Endothelial cell of umbilical vein (primary cell): Measurements from ENCODE around the gene MALAT1. TPM values are rescaled to one million over a fixed set of nuclear protein-coding genes. Genes with fewer than 3 reads are reported as not detected.

Experiments used
- BruUV-seq: library from RNA; stranded (reverse); fragments of 400-500 nt; replicated peaks from 2 replicates; lab custom pipeline; 2021; lab: Mats Ljungman, UMichigan
- CTCF ChIA-PET: fragments of 300-600, 350-600 bp; sonication (Branson Sonifier 250); formaldehyde crosslinking; loops from one replicate; lab custom pipeline; 2021; ENCODE audit warnings: antibody characterized with exemption, inconsistent platforms; lab: Charles Lee
- POLR2A ChIA-PET: fragments of 300-600, 350-600 bp; sonication (Branson Sonifier 250); formaldehyde crosslinking; loops from one replicate; lab custom pipeline; 2021; ENCODE audit warnings: antibody characterized with exemption, inconsistent platforms; lab: Charles Lee
- DNase-seq: peaks from one replicate; pipeline ENCODE4 v3.0.0-alpha.2; 2011; ENCODE audit warnings: low read depth, low spot score
- FAIRE-seq: peaks from 2 replicates; lab custom pipeline; 2011; peaks lifted over from hg19 to GRCh38; lab: Jason Lieb, UNC
- H2AFZ ChIP-seq: 2 replicates; pipeline ENCODE4 v1.6.0; 2012; ENCODE audit warnings: low read depth, low read length, control low read depth, inconsistent platforms
- H3K27ac ChIP-seq: 2 replicates; pipeline ENCODE4 v1.5.1; 2011; ENCODE audit warnings: low read depth, mild to moderate bottlenecking, control low read depth, low read length, moderate library complexity; ENCODE audit not compliant: insufficient read depth
- H3K27me3 ChIP-seq, 2 experiments: 2 replicates each; pipeline versions ENCODE4 v1.6.0 to v1.6.1; 2011; ENCODE audit warnings: low read length in 2 of 2, mixed read lengths in 1 of 2; ENCODE audit not compliant: control insufficient read depth in 2 of 2, insufficient read depth in 2 of 2
- H3K36me3 ChIP-seq, 2 experiments: 2 replicates in 1 of 2; 3 replicates in 1 of 2; pipeline ENCODE4 v1.5.1; 2011; ENCODE audit warnings: low read length in 2 of 2, mild to moderate bottlenecking in 1 of 2, moderate library complexity in 1 of 2; ENCODE audit not compliant: control insufficient read depth in 2 of 2, insufficient read depth in 2 of 2; ENCODE audit errors: extremely low read depth in 1 of 2
- H3K4me1 ChIP-seq: 3 replicates; pipeline ENCODE4 v1.5.1; 2011; ENCODE audit warnings: mild to moderate bottlenecking, low read length; ENCODE audit not compliant: control insufficient read depth, insufficient read depth; ENCODE audit errors: extremely low read depth
- H3K4me2 ChIP-seq: 2 replicates; pipeline ENCODE4 v1.6.1; 2011; ENCODE audit warnings: low read length, control low read depth, mixed read lengths; ENCODE audit not compliant: insufficient read depth
- H3K4me3 ChIP-seq, 3 experiments: fragments of 200-600 bp in 1 of 3; sonication (generic), shearing (Covaris generic) in 1 of 3; replicated peaks in 1 of 3; 2 replicates each; pipeline ENCODE4 v1.5.1; 2011 to 2016; ENCODE audit warnings: control low read depth in 3 of 3, low read length in 3 of 3, mild to moderate bottlenecking in 2 of 3, inconsistent platforms in 1 of 3, low read depth in 1 of 3, moderate library complexity in 1 of 3; ENCODE audit not compliant: insufficient read depth in 1 of 3
- H3K79me2 ChIP-seq: 2 replicates; pipeline ENCODE4 v1.6.0; 2012; ENCODE audit warnings: low read length, inconsistent platforms; ENCODE audit not compliant: control insufficient read depth, insufficient read depth
- H3K9ac ChIP-seq: replicated peaks from 2 replicates; pipeline ENCODE3; 2011; ENCODE audit warnings: low read length, control low read depth; ENCODE audit not compliant: insufficient read depth; ENCODE audit errors: extremely low read depth
- H3K9me1 ChIP-seq: replicated peaks from 3 replicates; pipeline ENCODE4 v1.6.0; 2011; ENCODE audit warnings: mild to moderate bottlenecking, low read length; ENCODE audit not compliant: control insufficient read depth, insufficient read depth; ENCODE audit errors: extremely low read depth
- H3K9me3 ChIP-seq: replicated peaks from 2 replicates; pipeline ENCODE4 v1.5.1; 2012; ENCODE audit warnings: low read length, inconsistent platforms; ENCODE audit not compliant: control insufficient read depth, insufficient read depth
- H4K20me1 ChIP-seq: replicated peaks from 2 replicates; pipeline ENCODE3; 2011; ENCODE audit warnings: mild to moderate bottlenecking, low read length; ENCODE audit not compliant: control insufficient read depth, insufficient read depth; ENCODE audit errors: extremely low read depth
- CTCF ChIP-seq, 2 donors: IDR thresholded peaks; 1 replicate in 1 of 2; 2 replicates in 1 of 2; pipeline ENCODE4 v1.5.1; 2011; ENCODE audit warnings: low read length in 2 of 2, mild to moderate bottlenecking in 2 of 2, moderate library complexity in 2 of 2, control low read depth in 1 of 2, inconsistent platforms in 1 of 2, low read depth in 1 of 2; ENCODE audit not compliant: insufficient read depth in 1 of 2; ENCODE audit errors: extremely low read depth in 1 of 2
- EZH2 ChIP-seq: IDR thresholded peaks from 2 replicates; pipeline ENCODE4 v1.6.1; 2012; ENCODE audit warnings: borderline replicate concordance, low read depth, mild to moderate bottlenecking, moderate library complexity, low read length, inconsistent platforms; ENCODE audit not compliant: severe bottlenecking
- FOS ChIP-seq: IDR thresholded peaks from 2 replicates; pipeline ENCODE4 v1.6.1; 2011; ENCODE audit warnings: mild to moderate bottlenecking, low read length, moderate library complexity, borderline replicate concordance; ENCODE audit not compliant: insufficient read depth
- JUN ChIP-seq: IDR thresholded peaks from 2 replicates; pipeline ENCODE4 v1.6.1; 2011; ENCODE audit warnings: borderline replicate concordance, low read depth; ENCODE audit not compliant: insufficient read length, insufficient read depth
- MAX ChIP-seq: IDR thresholded peaks from 2 replicates; pipeline ENCODE4 v1.6.1; 2011; ENCODE audit not compliant: insufficient read depth, insufficient read length
- MYC ChIP-seq: IDR thresholded peaks from one replicate; pipeline ENCODE4 v1.6.1; 2011; ENCODE audit warnings: mild to moderate bottlenecking, low read depth, low read length
- POLR2A ChIP-seq: IDR thresholded peaks from 2 replicates; pipeline ENCODE4 v1.6.1; 2012; ENCODE audit warnings: low read depth, mild to moderate bottlenecking, control low read depth, low read length
- POLR2AphosphoS5 ChIP-seq: IDR thresholded peaks from 2 replicates; pipeline ENCODE4 v1.6.1; 2012; ENCODE audit warnings: low read depth, mild to moderate bottlenecking, control low read depth, low read length, moderate library complexity; ENCODE audit not compliant: insufficient read depth
- dilution Hi-C: fragments of 300-500 bp; cut with MboI; formaldehyde crosslinking; loops from one replicate; pipeline ENCODE4 v1.15.0; 2019; ENCODE audit warnings: low sequenced_read_pairs; ENCODE audit not compliant: extremely low pct_ligation_motif_present
- intact Hi-C: fragments of 100-400 bp; cut with micrococcal nuclease; formaldehyde crosslinking; loops from one replicate; pipeline ENCODE4 v1.10.0; 2022
- polyA plus RNA-seq, 4 experiments: library from polyadenylated mRNA; depleted of rRNA in 3 of 4; stranded (reverse) in 3 of 4; unstranded in 1 of 4; fragments of >200 nt; gene quantifications; 2 replicates each; pipeline versions ENCODE4 v1.2.1 to v1.2.3, GENCODE V29; 2011 to 2012; ENCODE audit warnings: missing spikeins in 1 of 4
- total RNA-seq: library from RNA; stranded (reverse); gene quantifications from 2 replicates; pipeline ENCODE4 v1.2.3, GENCODE V29; 2021

MALAT1 gene
- total and polyA plus RNA-seq, 2 donors (not counting 3 experiments of a cell fraction or from before 2014, with no cell fraction given), result 491 to 7,529 TPM

DNA sequence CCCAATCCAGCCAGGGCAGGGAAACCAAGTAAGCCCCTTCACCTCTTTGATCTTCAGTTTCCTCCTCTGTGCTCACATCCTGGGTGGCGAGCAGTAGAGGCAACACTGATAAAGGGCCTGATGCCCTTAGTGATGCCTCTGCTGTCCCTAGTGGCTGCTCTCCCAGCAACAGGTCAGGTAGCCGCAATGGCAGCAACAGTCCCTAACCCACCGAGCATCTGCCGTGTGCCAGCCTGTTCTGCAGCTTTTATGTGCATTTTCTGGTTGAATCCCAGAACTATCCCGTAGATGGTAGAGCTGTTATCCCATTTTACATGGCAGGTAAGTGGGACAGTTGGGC is 31.3 kb downstream of the MALAT1 start:
- ChIA-PET POLR2A (no interaction called here), CTCF (interaction anchor here (1.5 kb wide), 1 partner anchor 10 kb away, joined by 5 read pairs; no protein-coding TSS in a partner anchor)
- FAIRE-seq, result no peak
- Histone ChIP-seq H3K4me1 (peaks cover 8% of the 10 kb centered on the region), H3K9ac (no peak overlapping the region), H3K9me1 (no peaks in the 10 kb centered on the region), H3K27ac (no peak overlapping the region), H2AFZ (no peak overlapping the region), H3K27me3 (no peaks in the 10 kb centered on the region), H4K20me1 (no peaks in the 10 kb centered on the region), H3K9me3 (no peaks in the 10 kb centered on the region), H3K79me2 (peaks cover 20% of the 10 kb centered on the region), H3K36me3 (peaks cover 16 to 44% of the 10 kb centered on the region in 2 experiments), H3K4me3 (no peak overlapping the region), H3K4me2 (no peak overlapping the region)
- intact Hi-C loops, result no loop called here
- DNase-seq, result no peak
- peak; percentile 22 to 36 for TF ChIP-seq CTCF (IDR thresholded peaks at IDR 0.05; ENCODE audit: extremely low read depth in 1 of 2, insufficient read depth in 1 of 2, low read depth in 1 of 2, low read length in 2 of 2)
- no peak for TF ChIP-seq POLR2A
- no peak for TF ChIP-seq EZH2
- no peak for TF ChIP-seq MAX
- TF ChIP-seq MYC, result no peak
- no peak for TF ChIP-seq POLR2AphosphoS5
- no peak for TF ChIP-seq FOS
- TF ChIP-seq JUN, result no peak
- BruUV-seq, result no TSS peak
- dilution Hi-C loops, result no loop called here
